ENCODE measurements around the gene LAMC2.

The LAMC2 gene

DNA sequence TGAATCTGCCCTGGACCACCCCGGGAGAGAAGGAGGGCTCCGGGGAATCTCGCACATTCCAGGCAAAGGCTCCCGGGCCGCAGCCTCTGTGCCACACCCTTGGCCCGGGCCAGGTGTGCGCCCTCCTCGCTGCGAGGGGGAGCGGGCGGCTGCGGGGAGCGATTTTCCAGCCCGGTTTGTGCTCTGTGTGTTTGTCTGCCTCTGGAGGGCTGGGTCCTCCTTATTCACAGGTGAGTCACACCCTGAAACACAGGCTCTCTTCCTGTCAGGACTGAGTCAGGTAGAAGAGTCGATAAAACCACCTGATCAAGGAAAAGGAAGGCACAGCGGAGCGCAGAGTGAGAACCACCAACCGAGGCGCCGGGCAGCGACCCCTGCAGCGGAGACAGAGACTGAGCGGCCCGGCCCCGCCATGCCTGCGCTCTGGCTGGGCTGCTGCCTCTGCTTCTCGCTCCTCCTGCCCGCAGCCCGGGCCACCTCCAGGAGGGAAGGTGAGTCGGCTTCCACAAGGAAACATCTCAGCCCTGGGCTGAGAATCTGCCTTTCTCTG is at the start of gene LAMC2:
Gene LAMC2 (plus strand): TSS at position 324 of the 550 bp plus-strand sequence. CDS start 89 bp downstream, at position 413.
- TF ChIP-seq CTCF (IDR thresholded peaks at IDR 0.05; ENCODE audit: control insufficient read depth, insufficient read depth, low read depth, low read length, missing control alignments) = no peak
- H3K4me3 ChIP-seq (ENCODE audit: control insufficient read depth, low read depth, low read length) = no peak within 1 kb of the TSS
- no peak for DNase-seq (ENCODE audit: low read depth)

- TF ChIP-seq CTCF (IDR thresholded peaks at IDR 0.05; ENCODE audit: control insufficient read depth, insufficient read depth, low read depth, low read length, missing control alignments) = no peak
Observed at GRCh38 chr1:183137782-183138181, 48.3 kb upstream of the LAMC2 start.

GRCh38 chr1:183138301-183138700 is 47.8 kb upstream of the LAMC2 start:
- H3K4me3 ChIP-seq (ENCODE audit: control insufficient read depth, low read depth, low read length) = no peak overlapping the region
- DNase-seq (ENCODE audit: low read depth) = no peak
- no peak for TF ChIP-seq CTCF (IDR thresholded peaks at IDR 0.05; ENCODE audit: control insufficient read depth, insufficient read depth, low read depth, low read length, missing control alignments)

More at GRCh38 chr1:183137782-183138181, 48.3 kb upstream of the LAMC2 start:
- no peak for DNase-seq (ENCODE audit: low read depth)
- H3K4me3 ChIP-seq (ENCODE audit: control insufficient read depth, low read depth, low read length) = no peak overlapping the region

- no peak overlapping the region for H3K4me3 ChIP-seq (ENCODE audit: control insufficient read depth, low read depth, low read length)
- no peak for TF ChIP-seq CTCF (IDR thresholded peaks at IDR 0.05; ENCODE audit: control insufficient read depth, insufficient read depth, low read depth, low read length, missing control alignments)
- no peak for DNase-seq (ENCODE audit: low read depth)
Observed at GRCh38 chr1:183139281-183139942, 46.7 kb upstream of the LAMC2 start.

GRCh38 chr1:183140633-183141032 is 45.4 kb upstream of the LAMC2 start:
- no peak for DNase-seq (ENCODE audit: low read depth)
- TF ChIP-seq CTCF (IDR thresholded peaks at IDR 0.05; ENCODE audit: control insufficient read depth, insufficient read depth, low read depth, low read length, missing control alignments) = no peak
- no peak overlapping the region for H3K4me3 ChIP-seq (ENCODE audit: control insufficient read depth, low read depth, low read length)

- no peak overlapping the region for H3K4me3 ChIP-seq (ENCODE audit: control insufficient read depth, low read depth, low read length)
- TF ChIP-seq CTCF (IDR thresholded peaks at IDR 0.05; ENCODE audit: control insufficient read depth, insufficient read depth, low read depth, low read length, missing control alignments) = no peak
- no peak for DNase-seq (ENCODE audit: low read depth)
Observed at GRCh38 chr1:183142171-183142570, 43.9 kb upstream of the LAMC2 start.
